Lower leg skin (tissue), 3 donors: Measurements from ENCODE around the gene LRWD1.

Source experiments
- POLR2A ChIP-seq, 2 donors: fragments of 450-650 bp; IDR thresholded peaks; one replicate each; pipeline ENCODE4 v1.6.1; 2016 to 2017; ENCODE audit warnings: antibody characterized with exemption in 2 of 2, mild to moderate bottlenecking in 1 of 2, moderate library complexity in 1 of 2
- TF ChIP-seq, protein P1 (sequence below), 3 donors: fragments of 450-650 bp; IDR thresholded peaks; one replicate each; pipeline ENCODE4 v1.5.1; 2016; ENCODE audit warnings: antibody characterized with exemption in 3 of 3, mild to moderate bottlenecking in 3 of 3, moderate library complexity in 2 of 3

DNA sequence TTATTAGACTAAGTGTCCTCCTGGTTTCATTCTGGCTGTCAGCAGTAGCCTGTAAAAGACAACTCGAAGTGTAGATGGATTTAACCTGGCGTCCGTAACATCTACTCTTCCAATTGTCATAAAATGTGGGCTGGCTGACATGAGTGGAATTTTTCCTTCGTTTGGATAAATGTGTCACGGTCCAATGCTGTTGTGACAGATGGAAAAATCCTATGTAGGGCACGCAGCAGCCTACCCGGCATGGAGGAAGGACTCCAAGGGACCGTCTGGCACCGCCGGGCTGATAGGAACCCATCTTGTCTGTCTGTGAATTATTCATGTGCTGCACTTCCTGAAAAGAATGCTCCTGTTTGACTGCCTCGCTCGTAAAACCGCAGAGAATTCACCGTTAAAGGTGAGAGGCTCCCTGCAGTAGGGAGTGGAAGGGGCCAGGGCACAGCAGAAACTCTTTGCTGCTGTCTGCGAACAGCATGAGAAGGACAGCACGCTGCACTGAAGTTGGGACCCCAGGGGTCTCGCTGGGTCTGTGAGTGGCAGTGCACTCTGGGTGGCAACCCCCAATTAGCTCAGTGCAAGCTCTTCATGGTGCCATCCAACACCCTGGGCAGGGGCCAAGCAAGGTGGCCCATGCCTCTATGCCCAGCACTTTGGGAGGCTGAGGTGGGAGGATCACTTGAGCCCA lies 33.0 kb upstream of the LRWD1 start:
- TF ChIP-seq, protein P1, sequence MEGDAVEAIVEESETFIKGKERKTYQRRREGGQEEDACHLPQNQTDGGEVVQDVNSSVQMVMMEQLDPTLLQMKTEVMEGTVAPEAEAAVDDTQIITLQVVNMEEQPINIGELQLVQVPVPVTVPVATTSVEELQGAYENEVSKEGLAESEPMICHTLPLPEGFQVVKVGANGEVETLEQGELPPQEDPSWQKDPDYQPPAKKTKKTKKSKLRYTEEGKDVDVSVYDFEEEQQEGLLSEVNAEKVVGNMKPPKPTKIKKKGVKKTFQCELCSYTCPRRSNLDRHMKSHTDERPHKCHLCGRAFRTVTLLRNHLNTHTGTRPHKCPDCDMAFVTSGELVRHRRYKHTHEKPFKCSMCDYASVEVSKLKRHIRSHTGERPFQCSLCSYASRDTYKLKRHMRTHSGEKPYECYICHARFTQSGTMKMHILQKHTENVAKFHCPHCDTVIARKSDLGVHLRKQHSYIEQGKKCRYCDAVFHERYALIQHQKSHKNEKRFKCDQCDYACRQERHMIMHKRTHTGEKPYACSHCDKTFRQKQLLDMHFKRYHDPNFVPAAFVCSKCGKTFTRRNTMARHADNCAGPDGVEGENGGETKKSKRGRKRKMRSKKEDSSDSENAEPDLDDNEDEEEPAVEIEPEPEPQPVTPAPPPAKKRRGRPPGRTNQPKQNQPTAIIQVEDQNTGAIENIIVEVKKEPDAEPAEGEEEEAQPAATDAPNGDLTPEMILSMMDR (IDR thresholded peaks at IDR 0.05): no peak
- TF ChIP-seq POLR2A (IDR thresholded peaks at IDR 0.05): no peak
